H9 (cell line): ENCODE data around the gene PMEPA1. TPM values are rescaled to one million over a fixed set of nuclear protein-coding genes. Genes with fewer than 3 reads are reported as not detected.

Source experiments
- DNase-seq: peaks from one replicate; pipeline ENCODE4 v3.0.0-alpha.2; 2017
- H2AFZ ChIP-seq: one replicate; pipeline ENCODE4 v1.6.1; 2013; ENCODE audit warnings: mild to moderate bottlenecking, low read length, control low read depth, moderate library complexity
- H2AK5ac ChIP-seq: 2 replicates; pipeline ENCODE4 v1.6.1; 2013; ENCODE audit warnings: low read length, control low read depth, mixed read lengths; ENCODE audit not compliant: insufficient read length
- H2BK120ac ChIP-seq: one replicate; pipeline ENCODE4 v1.6.1; 2013; ENCODE audit warnings: low read depth, mild to moderate bottlenecking, low read length, control low read depth, inconsistent platforms; ENCODE audit not compliant: poor library complexity, severe bottlenecking
- H2BK12ac ChIP-seq: 2 replicates; pipeline ENCODE4 v1.6.1; 2013; ENCODE audit warnings: low read length, control low read depth, mixed read lengths, low read depth; ENCODE audit not compliant: insufficient read length
- H2BK15ac ChIP-seq: 2 replicates; pipeline ENCODE4 v1.6.1; 2013; ENCODE audit warnings: low read depth, low read length, control low read depth
- H2BK20ac ChIP-seq: one replicate; pipeline ENCODE4 v1.6.1; 2013; ENCODE audit warnings: low read depth, mild to moderate bottlenecking, low read length, control low read depth, inconsistent platforms; ENCODE audit not compliant: poor library complexity, severe bottlenecking
- H2BK5ac ChIP-seq: 2 replicates; pipeline ENCODE4 v1.6.1; 2013; ENCODE audit warnings: low read length, control low read depth, mixed read lengths; ENCODE audit not compliant: insufficient read length
- H3K14ac ChIP-seq: 2 replicates; pipeline ENCODE4 v1.6.1; 2013; ENCODE audit warnings: low read length, control low read depth; ENCODE audit not compliant: insufficient read depth
- H3K18ac ChIP-seq: 2 replicates; pipeline ENCODE4 v1.6.1; 2013; ENCODE audit warnings: low read depth, mild to moderate bottlenecking, mixed read lengths, low read length, control low read depth; ENCODE audit not compliant: insufficient read length
- H3K23ac ChIP-seq: 2 replicates; pipeline ENCODE4 v1.6.1; 2013; ENCODE audit warnings: low read length, control low read depth, mixed read lengths, low read depth; ENCODE audit not compliant: insufficient read length
- H3K23me2 ChIP-seq: 2 replicates; pipeline ENCODE4 v1.6.1; 2013; ENCODE audit warnings: low read depth, mild to moderate bottlenecking, mixed read lengths, low read length, control low read depth; ENCODE audit not compliant: insufficient read length, poor library complexity, severe bottlenecking
- H3K27ac ChIP-seq: 2 replicates; pipeline ENCODE4 v1.5.1; 2013; ENCODE audit warnings: low read length, control low read depth, mixed read lengths, low read depth; ENCODE audit not compliant: insufficient read length
- H3K27me3 ChIP-seq: 2 replicates; pipeline ENCODE4 v1.6.1; 2013; ENCODE audit warnings: low read length, control low read depth, inconsistent platforms; ENCODE audit not compliant: insufficient read depth
- H3K4ac ChIP-seq: 2 replicates; pipeline ENCODE4 v1.6.1; 2013; ENCODE audit warnings: low read depth, mild to moderate bottlenecking, control low read depth, inconsistent platforms, low read length, moderate library complexity
- H3K4me1 ChIP-seq: 2 replicates; pipeline ENCODE4 v1.6.1; 2013; ENCODE audit warnings: low read length, control low read depth, inconsistent platforms; ENCODE audit not compliant: insufficient read depth
- H3K4me2 ChIP-seq: 2 replicates; pipeline ENCODE4 v1.6.1; 2013; ENCODE audit warnings: low read length, control low read depth, mixed read lengths; ENCODE audit not compliant: insufficient read length, insufficient read depth
- H3K56ac ChIP-seq: 2 replicates; pipeline ENCODE4 v1.6.1; 2013; ENCODE audit warnings: low read depth, mild to moderate bottlenecking, mixed read lengths, low read length, control low read depth; ENCODE audit not compliant: insufficient read length
- H3K79me1 ChIP-seq: 2 replicates; pipeline ENCODE4 v1.6.1; 2013; ENCODE audit warnings: low read depth, mild to moderate bottlenecking, moderate library complexity, low read length, control low read depth, inconsistent platforms; ENCODE audit not compliant: insufficient read depth, poor library complexity, severe bottlenecking
- H3K79me2 ChIP-seq: 2 replicates; pipeline ENCODE4 v1.6.1; 2013; ENCODE audit warnings: low read length, control low read depth, inconsistent platforms; ENCODE audit not compliant: insufficient read depth
- H3K9ac ChIP-seq: 2 replicates; pipeline ENCODE4 v1.6.1; 2013; ENCODE audit warnings: low read length, control low read depth, mixed read lengths; ENCODE audit not compliant: insufficient read length; ENCODE audit errors: extremely low read depth
- H3K9me3 ChIP-seq: one replicate; pipeline ENCODE4 v1.6.1; 2013; ENCODE audit warnings: low read depth, low read length, inconsistent platforms; ENCODE audit not compliant: control insufficient read depth
- H3T11ph ChIP-seq: one replicate; pipeline ENCODE4 v1.6.1; 2013; ENCODE audit warnings: mild to moderate bottlenecking, low read length, control low read depth, inconsistent platforms
- H4K20me1 ChIP-seq: one replicate; pipeline ENCODE4 v1.6.1; 2013; ENCODE audit not compliant: control insufficient read depth, insufficient read length, insufficient read depth
- H4K5ac ChIP-seq: 2 replicates; pipeline ENCODE4 v1.6.1; 2013; ENCODE audit warnings: low read depth, mild to moderate bottlenecking, mixed read lengths, low read length, control low read depth; ENCODE audit not compliant: insufficient read length
- H4K8ac ChIP-seq: replicated peaks from 2 replicates; pipeline ENCODE4 v1.6.1; 2013; ENCODE audit warnings: low read length, control low read depth, mixed read lengths, low read depth; ENCODE audit not compliant: insufficient read length
- H4K91ac ChIP-seq: 2 replicates; pipeline ENCODE4 v1.6.1; 2013; ENCODE audit warnings: low read depth, mild to moderate bottlenecking, moderate library complexity, mixed read lengths, low read length, control low read depth; ENCODE audit not compliant: insufficient read length
- H3K27ac Mint-ChIP-seq, 3 experiments: 2 replicates in 2 of 3; 3 replicates in 1 of 3; pipeline ENCODE4 v1.8.0; 2020 to 2021; ENCODE audit warnings: mixed read lengths in 3 of 3, mild to moderate bottlenecking in 1 of 3, moderate library complexity in 1 of 3
- H3K27me3 Mint-ChIP-seq: 2 replicates; pipeline ENCODE4 v1.8.0; 2021; ENCODE audit warnings: low read depth, mild to moderate bottlenecking, moderate library complexity, mixed read lengths
- H3K36me3 Mint-ChIP-seq, 3 experiments: 2 replicates in 2 of 3; 3 replicates in 1 of 3; pipeline ENCODE4 v1.8.0; 2020 to 2021; ENCODE audit warnings: low read depth in 3 of 3, mixed read lengths in 3 of 3; ENCODE audit not compliant: insufficient read depth in 1 of 3
- H3K4me1 Mint-ChIP-seq, 2 experiments: 2 replicates each; pipeline ENCODE4 v1.8.0; 2020; ENCODE audit warnings: mixed read lengths in 2 of 2
- H3K4me3 Mint-ChIP-seq, 2 experiments: 2 replicates in 1 of 2; 3 replicates in 1 of 2; pipeline ENCODE4 v1.8.0; 2020 to 2021; ENCODE audit warnings: mild to moderate bottlenecking in 2 of 2, mixed read lengths in 2 of 2, moderate library complexity in 1 of 2
- H3K9me3 Mint-ChIP-seq, 2 experiments: 2 replicates in 1 of 2; 3 replicates in 1 of 2; pipeline ENCODE4 v1.8.0; 2020; ENCODE audit warnings: mild to moderate bottlenecking in 2 of 2, mixed read lengths in 2 of 2, moderate library complexity in 1 of 2
- WGBS: extraction: QIAGEN DNeasy Blood & Tissue Kit; methylation state at CpG from one replicate; pipeline ENCODE4 v1.1.7; 2013; ENCODE audit warnings: missing lambda C conversion rate, low lambda C conversion rate, mixed read lengths; ENCODE audit not compliant: insufficient read length; ENCODE audit errors: extremely low coverage; 5-methylcytosine and 5-hydroxymethylcytosine counted together
- total RNA-seq: library from RNA; stranded (reverse); gene quantifications from 2 replicates; pipeline ENCODE4 v1.2.1, GENCODE V29; 2021
- TF ChIP-seq, protein P1 (sequence below): fragments of 200-600 bp; sonication (generic); conservative IDR thresholded peaks from 3 replicates; pipeline ENCODE4 v1.8.0; 2021; ENCODE audit warnings: antibody characterized with exemption, mild to moderate bottlenecking

PMEPA1 gene
- total RNA-seq, 1 experiment from 2014 or later: 34.6 TPM

DNA sequence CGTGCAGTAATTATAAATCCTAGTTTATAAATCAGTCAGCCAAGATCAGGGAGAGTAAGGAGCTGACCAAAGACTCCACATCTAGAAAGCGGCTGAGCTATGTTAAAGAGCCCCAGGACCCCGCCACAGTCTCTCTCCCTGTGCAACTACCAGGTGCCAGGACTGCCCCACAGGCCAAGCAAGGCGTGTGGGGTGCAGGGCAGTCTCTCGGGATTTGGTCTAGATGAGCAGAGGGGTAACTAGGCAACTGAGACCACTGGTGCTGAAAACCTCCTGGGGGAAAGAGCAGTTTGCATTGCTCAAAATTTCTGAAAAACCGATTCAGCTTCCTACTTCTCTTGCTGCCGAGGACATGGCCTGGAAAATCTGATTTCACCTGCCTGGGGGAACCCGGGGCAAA is 10.4 kb downstream of the PMEPA1 start:
- no peaks in the 10 kb centered on the region for H4K20me1 ChIP-seq
- no peak overlapping the region for H3K9ac ChIP-seq
- H3K18ac ChIP-seq: no peak overlapping the region
- TF ChIP-seq, protein P1, sequence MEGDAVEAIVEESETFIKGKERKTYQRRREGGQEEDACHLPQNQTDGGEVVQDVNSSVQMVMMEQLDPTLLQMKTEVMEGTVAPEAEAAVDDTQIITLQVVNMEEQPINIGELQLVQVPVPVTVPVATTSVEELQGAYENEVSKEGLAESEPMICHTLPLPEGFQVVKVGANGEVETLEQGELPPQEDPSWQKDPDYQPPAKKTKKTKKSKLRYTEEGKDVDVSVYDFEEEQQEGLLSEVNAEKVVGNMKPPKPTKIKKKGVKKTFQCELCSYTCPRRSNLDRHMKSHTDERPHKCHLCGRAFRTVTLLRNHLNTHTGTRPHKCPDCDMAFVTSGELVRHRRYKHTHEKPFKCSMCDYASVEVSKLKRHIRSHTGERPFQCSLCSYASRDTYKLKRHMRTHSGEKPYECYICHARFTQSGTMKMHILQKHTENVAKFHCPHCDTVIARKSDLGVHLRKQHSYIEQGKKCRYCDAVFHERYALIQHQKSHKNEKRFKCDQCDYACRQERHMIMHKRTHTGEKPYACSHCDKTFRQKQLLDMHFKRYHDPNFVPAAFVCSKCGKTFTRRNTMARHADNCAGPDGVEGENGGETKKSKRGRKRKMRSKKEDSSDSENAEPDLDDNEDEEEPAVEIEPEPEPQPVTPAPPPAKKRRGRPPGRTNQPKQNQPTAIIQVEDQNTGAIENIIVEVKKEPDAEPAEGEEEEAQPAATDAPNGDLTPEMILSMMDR: no peak
- H3K9me3 ChIP-seq: no peaks in the 10 kb centered on the region
- H2BK20ac ChIP-seq: no peak overlapping the region
- no peak overlapping the region for H3K4ac ChIP-seq
- no peak overlapping the region for H2BK12ac ChIP-seq
- WGBS: no CpG with 5 or more reads among the region's 8 CpGs
- no peak overlapping the region for H2BK5ac ChIP-seq
- H3K36me3 Mint-ChIP-seq: peaks cover 0 to 8% (median 0%) of the 10 kb centered on the region in 3 experiments; a peak in 3 of 7 replicates
- H3K27me3 ChIP-seq: no peaks in the 10 kb centered on the region
- no peak overlapping the region for H2BK120ac ChIP-seq
- no peak overlapping the region for H2AK5ac ChIP-seq
- H3K79me1 ChIP-seq: peaks cover 14% of the 10 kb centered on the region
- H4K5ac ChIP-seq: no peak overlapping the region
- no peak overlapping the region for H3K27ac ChIP-seq
- no peaks in the 10 kb centered on the region for H3K23me2 ChIP-seq
- H4K8ac ChIP-seq: no peak overlapping the region
- no peaks in the 10 kb centered on the region for H3K27me3 Mint-ChIP-seq
- peaks cover 2% of the 10 kb centered on the region; the same call in 1 of the 2 replicates for H3K4me1 ChIP-seq
- H3T11ph ChIP-seq: no peak overlapping the region
- H3K4me2 ChIP-seq: no peak overlapping the region
- H3K23ac ChIP-seq: no peak overlapping the region
- H3K4me1 Mint-ChIP-seq: peaks cover 15 to 63% of the 10 kb centered on the region in 2 experiments
- peak overlapping the region in 1 of 3 experiments; percentile 53; a peak in 2 of 7 replicates for H3K27ac Mint-ChIP-seq
- no peak overlapping the region for H3K4me3 Mint-ChIP-seq
- H2BK15ac ChIP-seq: no peak overlapping the region
- no peak overlapping the region for H3K56ac ChIP-seq
- no peak overlapping the region for H2AFZ ChIP-seq
- H4K91ac ChIP-seq: no peak overlapping the region
- no peak overlapping the region for H3K14ac ChIP-seq
- no peaks in the 10 kb centered on the region; a peak in 1 of 5 replicates for H3K9me3 Mint-ChIP-seq
- DNase-seq: no peak
- H3K79me2 ChIP-seq: peaks cover 78% of the 10 kb centered on the region; the same call in 1 of the 2 replicates
